OCI-LY1 (cell line): ENCODE results near the gene NKIRAS1.

Source experiments
- H2AFZ ChIP-seq: fragments of 200-600 bp; sonication (generic), shearing (Covaris generic); 2 replicates; pipeline ENCODE4 v1.6.0; 2014; ENCODE audit warnings: antibody characterized with exemption, mild to moderate bottlenecking, low read length
- H3F3A ChIP-seq: fragments of 200-600 bp; sonication (generic), shearing (Covaris generic); 2 replicates; pipeline ENCODE4 v1.6.0; 2014; ENCODE audit warnings: mild to moderate bottlenecking, antibody characterized with exemption, low read length, moderate library complexity; ENCODE audit not compliant: insufficient read depth
- H3K27ac ChIP-seq: fragments of 200-600 bp; sonication (generic); 2 replicates; pipeline ENCODE4 v1.5.1; 2014; ENCODE audit warnings: low read length, mixed run types, mild to moderate bottlenecking, low read depth; ENCODE audit not compliant: poor library complexity, severe bottlenecking
- H3K27me3 ChIP-seq: fragments of 200-600 bp; sonication (generic); 2 replicates; pipeline ENCODE4 v1.6.0; 2014; ENCODE audit warnings: antibody characterized with exemption, mild to moderate bottlenecking, low read length, moderate library complexity; ENCODE audit not compliant: insufficient read depth
- H3K36me3 ChIP-seq: fragments of 200-600 bp; sonication (generic); 2 replicates; pipeline ENCODE4 v1.6.1; 2014; ENCODE audit warnings: mild to moderate bottlenecking, antibody characterized with exemption, low read length, moderate library complexity, mixed read lengths; ENCODE audit not compliant: insufficient read depth
- H3K4me1 ChIP-seq: fragments of 200-600 bp; sonication (generic); 2 replicates; pipeline ENCODE4 v1.5.1; 2014; ENCODE audit warnings: mild to moderate bottlenecking, low read length, moderate library complexity; ENCODE audit not compliant: insufficient read depth, severe bottlenecking
- H3K4me2 ChIP-seq: fragments of 200-600 bp; sonication (generic), shearing (Covaris generic); 2 replicates; pipeline ENCODE4 v1.6.1; 2014; ENCODE audit warnings: low read length
- H3K4me3 ChIP-seq: fragments of 200-600 bp; sonication (generic); 2 replicates; pipeline ENCODE4 v1.5.1; 2014; ENCODE audit warnings: low read length, low read depth, mild to moderate bottlenecking, mixed read lengths; ENCODE audit not compliant: poor library complexity, severe bottlenecking
- H3K79me2 ChIP-seq: fragments of 200-600 bp; shearing (Covaris generic); 2 replicates; pipeline ENCODE4 v1.6.1; 2016; ENCODE audit warnings: mixed run types, low read length, mixed read lengths; ENCODE audit not compliant: insufficient read depth
- H3K9ac ChIP-seq: fragments of 200-600 bp; sonication (generic), shearing (Covaris generic); 2 replicates; pipeline ENCODE4 v1.6.1; 2014; ENCODE audit warnings: mild to moderate bottlenecking, low read length, mixed read lengths
- H3K9me2 ChIP-seq: fragments of 200-600 bp; sonication (generic), shearing (Covaris generic); 2 replicates; pipeline ENCODE4 v1.6.1; 2014; ENCODE audit warnings: low read depth, mild to moderate bottlenecking, low read length, mixed read lengths
- H3K9me3 ChIP-seq: fragments of 200-600 bp; shearing (Covaris generic); 2 replicates; pipeline ENCODE4 v1.6.1; 2014; ENCODE audit warnings: low read length, mixed read lengths
- H4K20me1 ChIP-seq: fragments of 200-600 bp; sonication (generic), shearing (Covaris generic); 2 replicates; pipeline ENCODE4 v1.6.0; 2016; ENCODE audit warnings: mild to moderate bottlenecking, low read length; ENCODE audit not compliant: insufficient read depth
- EZH2 ChIP-seq: fragments of 200-600 bp; sonication (generic), shearing (Covaris generic); IDR thresholded peaks from 2 replicates; pipeline ENCODE4 v1.8.0; 2017; ENCODE audit warnings: borderline replicate concordance, mixed run types, mild to moderate bottlenecking, antibody characterized with exemption, low read length, moderate library complexity, mixed read lengths
- TF ChIP-seq, protein P1 (sequence below): fragments of 200-600 bp; sonication (generic), shearing (Covaris generic); IDR thresholded peaks from 2 replicates; pipeline ENCODE4 v1.5.1; 2017; ENCODE audit warnings: mild to moderate bottlenecking, antibody characterized with exemption, low read length, moderate library complexity, mixed read lengths

NKIRAS1 gene

DNA sequence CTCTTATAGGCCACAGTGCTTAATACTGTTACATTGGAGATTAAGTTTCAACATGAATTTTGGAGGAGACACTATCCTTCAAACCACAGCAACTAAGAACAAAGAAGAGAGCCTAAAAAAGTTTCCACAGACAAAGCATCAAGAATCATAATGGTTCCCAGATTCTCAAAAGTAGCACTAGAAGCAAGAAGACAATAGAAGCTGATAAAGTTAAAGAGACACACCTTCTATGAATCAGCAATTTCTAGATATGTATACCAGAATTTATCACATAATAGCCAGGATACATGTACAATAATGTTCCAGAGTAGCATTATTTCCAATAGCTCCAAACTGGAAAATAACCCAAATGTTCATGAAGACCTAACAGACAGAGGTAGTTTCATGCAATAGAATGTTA is 12.2 kb downstream of the NKIRAS1 start:
- Histone ChIP-seq H3K36me3 (peaks cover 5% of the 10 kb centered on the region; the same call in 1 of the 2 replicates), H3K27ac (no peak overlapping the region), H3K4me2 (no peak overlapping the region), H3K4me3 (no peak overlapping the region), H3K27me3 (no peaks in the 10 kb centered on the region), H3K9ac (no peak overlapping the region), H3F3A (no peaks in the 10 kb centered on the region), H3K79me2 (no peaks in the 10 kb centered on the region), H3K4me1 (no peaks in the 10 kb centered on the region), H3K9me3 (no peaks in the 10 kb centered on the region), H3K9me2 (no peaks in the 10 kb centered on the region), H2AFZ (no peak overlapping the region), H4K20me1 (no peaks in the 10 kb centered on the region)
- TF ChIP-seq, protein P1, sequence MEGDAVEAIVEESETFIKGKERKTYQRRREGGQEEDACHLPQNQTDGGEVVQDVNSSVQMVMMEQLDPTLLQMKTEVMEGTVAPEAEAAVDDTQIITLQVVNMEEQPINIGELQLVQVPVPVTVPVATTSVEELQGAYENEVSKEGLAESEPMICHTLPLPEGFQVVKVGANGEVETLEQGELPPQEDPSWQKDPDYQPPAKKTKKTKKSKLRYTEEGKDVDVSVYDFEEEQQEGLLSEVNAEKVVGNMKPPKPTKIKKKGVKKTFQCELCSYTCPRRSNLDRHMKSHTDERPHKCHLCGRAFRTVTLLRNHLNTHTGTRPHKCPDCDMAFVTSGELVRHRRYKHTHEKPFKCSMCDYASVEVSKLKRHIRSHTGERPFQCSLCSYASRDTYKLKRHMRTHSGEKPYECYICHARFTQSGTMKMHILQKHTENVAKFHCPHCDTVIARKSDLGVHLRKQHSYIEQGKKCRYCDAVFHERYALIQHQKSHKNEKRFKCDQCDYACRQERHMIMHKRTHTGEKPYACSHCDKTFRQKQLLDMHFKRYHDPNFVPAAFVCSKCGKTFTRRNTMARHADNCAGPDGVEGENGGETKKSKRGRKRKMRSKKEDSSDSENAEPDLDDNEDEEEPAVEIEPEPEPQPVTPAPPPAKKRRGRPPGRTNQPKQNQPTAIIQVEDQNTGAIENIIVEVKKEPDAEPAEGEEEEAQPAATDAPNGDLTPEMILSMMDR = no peak
- no peak for TF ChIP-seq EZH2

DNA sequence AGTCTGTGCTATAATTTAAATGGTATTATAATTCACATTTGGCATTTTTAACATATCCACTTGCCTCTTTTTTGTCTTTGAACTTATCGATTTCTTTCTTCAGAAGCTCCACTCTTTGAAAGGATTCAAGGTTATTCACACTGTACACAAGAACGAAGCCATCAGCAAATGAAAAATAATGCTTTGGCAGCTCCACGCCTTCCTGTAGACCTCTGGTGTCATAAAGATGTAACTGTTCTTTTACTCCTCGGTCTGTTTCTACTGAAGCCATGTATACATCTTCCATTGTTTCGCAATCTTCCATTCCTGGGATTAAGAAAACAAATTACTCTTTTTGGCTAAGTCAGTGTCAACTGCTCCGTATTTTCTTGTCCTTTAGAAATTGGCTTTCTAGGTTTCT is 16.0 kb downstream of the NKIRAS1 start:
- no peak overlapping the region for H3K27ac ChIP-seq
- H2AFZ ChIP-seq = no peak overlapping the region
- H3K9me3 ChIP-seq = no peaks in the 10 kb centered on the region
- no peaks in the 10 kb centered on the region for H3K4me1 ChIP-seq
- H3K4me2 ChIP-seq = no peak overlapping the region
- H3K79me2 ChIP-seq = no peaks in the 10 kb centered on the region
- no peaks in the 10 kb centered on the region for H4K20me1 ChIP-seq
- H3K9me2 ChIP-seq = no peaks in the 10 kb centered on the region
- no peak overlapping the region for H3K9ac ChIP-seq
- TF ChIP-seq, protein P1 = no peak
- no peak for TF ChIP-seq EZH2
- H3F3A ChIP-seq = no peaks in the 10 kb centered on the region
- no peaks in the 10 kb centered on the region for H3K27me3 ChIP-seq
- peaks cover 23% of the 10 kb centered on the region for H3K36me3 ChIP-seq
- no peak overlapping the region for H3K4me3 ChIP-seq

DNA sequence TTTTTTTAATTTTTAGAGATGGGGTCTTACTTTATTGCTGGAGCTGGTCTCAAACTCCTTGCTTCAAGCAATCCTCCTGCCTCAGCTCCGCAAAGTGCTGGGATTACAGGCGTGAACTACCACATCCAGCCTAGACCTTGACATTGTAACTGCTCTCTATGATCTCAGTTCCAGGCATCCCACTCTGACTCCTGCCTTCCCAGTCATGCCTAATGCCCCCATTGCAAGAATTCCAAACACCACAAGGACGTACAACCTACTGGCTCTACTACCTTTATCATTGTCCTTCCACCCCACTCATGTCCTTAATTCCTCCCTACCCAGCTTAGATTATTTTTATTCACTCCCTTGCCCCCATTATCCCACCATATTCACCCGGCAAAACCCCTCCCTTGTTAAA is 21.6 kb downstream of the NKIRAS1 start:
- Histone ChIP-seq H3K4me2 (no peak overlapping the region), H3K27me3 (no peaks in the 10 kb centered on the region), H3K79me2 (no peaks in the 10 kb centered on the region), H3F3A (no peaks in the 10 kb centered on the region), H3K4me1 (no peaks in the 10 kb centered on the region), H3K36me3 (peaks cover 50% of the 10 kb centered on the region), H2AFZ (no peak overlapping the region), H3K4me3 (no peak overlapping the region), H3K27ac (no peak overlapping the region), H3K9me2 (no peaks in the 10 kb centered on the region), H3K9ac (no peak overlapping the region), H3K9me3 (no peaks in the 10 kb centered on the region), H4K20me1 (no peaks in the 10 kb centered on the region)
- TF ChIP-seq EZH2 = no peak
- TF ChIP-seq, protein P1 = no peak
